ENCODE data around the gene WDR90. TPM values are rescaled to one million over a fixed set of nuclear protein-coding genes. Genes with fewer than 3 reads are reported as not detected.

WDR90 gene
- total RNA-seq, 1 donor from 2014 or later = 6.5 TPM

DNA sequence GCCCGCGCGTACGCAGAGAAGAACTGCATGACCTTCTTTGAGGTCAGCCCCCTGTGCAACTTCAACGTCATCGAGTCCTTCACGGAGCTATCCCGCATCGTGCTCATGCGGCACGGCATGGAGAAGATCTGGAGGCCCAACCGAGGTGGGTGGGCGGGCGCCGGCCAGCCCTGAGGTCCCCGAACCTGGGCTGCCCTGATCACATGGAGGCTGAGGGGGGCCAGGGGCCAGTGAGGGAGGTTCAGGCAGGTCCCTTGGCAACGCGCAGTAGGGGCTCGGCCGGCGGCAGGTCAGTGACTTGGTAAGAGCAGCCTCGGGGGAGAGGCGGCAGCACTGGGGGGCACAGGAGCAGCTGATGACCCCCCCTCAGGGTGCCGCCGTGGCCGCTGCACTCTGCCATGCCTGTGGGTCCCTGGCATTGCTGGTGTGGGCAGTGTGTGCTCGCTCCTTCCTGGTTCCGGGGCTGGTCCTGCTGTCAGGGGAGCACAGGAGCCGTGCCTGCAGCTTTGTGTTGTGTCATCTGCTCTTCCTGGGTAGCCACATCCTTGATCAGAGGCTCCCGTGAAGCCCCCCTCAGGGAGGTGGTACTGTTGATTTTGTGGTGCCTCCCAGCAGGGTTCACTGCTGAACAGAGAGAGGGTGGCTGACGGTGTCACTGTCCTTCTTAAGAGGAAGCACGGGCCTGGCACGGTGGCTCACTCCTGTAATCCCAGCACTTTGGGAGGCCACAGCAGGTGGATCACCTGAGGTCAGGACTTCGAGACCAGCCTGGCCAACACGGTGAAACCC is 23.0 kb upstream of the WDR90 start:
- no peak for DNase-seq (ENCODE audit: low read depth)

DNA sequence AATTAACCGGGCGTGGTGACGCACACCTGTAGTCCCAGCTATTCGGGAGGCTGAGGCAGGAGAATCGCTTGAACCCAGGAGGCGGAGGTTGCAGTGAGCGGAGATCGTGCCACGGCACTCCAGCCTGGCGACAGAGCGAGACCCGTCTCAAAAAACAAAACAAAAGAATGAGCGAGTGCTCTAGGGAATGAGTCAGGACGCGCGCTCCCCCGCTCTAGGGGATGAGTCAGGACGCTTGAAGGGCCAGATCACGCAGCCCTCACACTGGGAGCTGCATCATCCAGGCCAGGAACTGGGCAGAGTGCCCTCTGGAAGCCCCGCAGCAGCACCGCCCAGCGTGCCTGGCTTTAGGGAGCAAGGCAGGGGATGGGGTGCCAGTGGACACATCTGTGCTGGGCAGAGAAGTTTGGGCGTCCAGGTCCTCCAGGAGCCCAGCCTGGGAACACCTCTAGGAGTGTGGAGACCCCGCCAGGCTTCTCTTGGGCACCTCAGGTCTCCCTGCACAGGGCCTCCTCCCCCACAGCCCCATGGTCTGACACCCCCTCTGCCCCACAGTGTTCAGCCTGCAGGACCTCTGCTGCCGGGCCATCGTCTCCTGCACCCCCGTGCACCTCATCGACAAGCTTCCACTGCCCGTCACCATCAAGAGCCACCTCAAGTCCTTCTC is 22.2 kb upstream of the WDR90 start:
- DNase-seq (ENCODE audit: low read depth) = peak; percentile 97

DNA sequence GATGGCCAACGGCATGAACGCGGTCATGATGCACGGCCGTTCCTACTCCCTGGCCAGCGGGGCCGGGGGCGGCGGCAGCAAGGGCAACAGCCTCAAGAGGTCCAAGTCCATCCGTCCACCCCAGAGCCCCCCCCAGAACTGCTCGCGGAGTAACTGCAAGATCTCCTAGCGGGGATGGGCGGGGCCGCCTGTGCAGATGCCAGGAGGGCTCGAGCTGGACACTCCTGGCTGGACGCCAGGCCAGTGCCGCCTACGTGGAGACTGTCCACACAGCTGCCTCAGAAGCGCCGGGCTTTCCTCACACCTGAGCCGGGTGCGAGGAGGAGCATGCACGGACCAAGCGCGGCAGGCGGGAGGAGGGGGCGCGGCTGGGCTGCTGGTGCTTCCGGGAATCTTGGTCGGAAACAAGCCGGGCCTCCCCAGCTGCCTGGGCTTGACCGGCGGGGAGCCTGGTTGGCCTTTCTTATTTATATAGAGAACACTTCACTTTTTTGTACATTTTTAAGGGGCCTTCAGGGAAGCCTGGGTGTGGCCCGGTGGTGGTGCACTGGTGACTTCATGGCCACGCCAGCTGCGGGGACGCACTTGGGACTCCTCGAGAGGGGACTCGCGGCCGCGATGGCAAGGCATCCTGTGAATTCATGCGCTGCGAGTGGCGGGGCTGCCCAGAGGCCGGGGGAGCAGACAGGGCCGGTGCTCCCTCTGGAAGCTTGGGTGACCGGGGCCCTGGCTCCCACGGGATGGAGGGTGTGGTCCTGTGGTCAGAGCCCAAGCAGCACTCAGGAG is 21.5 kb upstream of the WDR90 start:
- peak; percentile 72 for DNase-seq (ENCODE audit: low read depth)

DNA sequence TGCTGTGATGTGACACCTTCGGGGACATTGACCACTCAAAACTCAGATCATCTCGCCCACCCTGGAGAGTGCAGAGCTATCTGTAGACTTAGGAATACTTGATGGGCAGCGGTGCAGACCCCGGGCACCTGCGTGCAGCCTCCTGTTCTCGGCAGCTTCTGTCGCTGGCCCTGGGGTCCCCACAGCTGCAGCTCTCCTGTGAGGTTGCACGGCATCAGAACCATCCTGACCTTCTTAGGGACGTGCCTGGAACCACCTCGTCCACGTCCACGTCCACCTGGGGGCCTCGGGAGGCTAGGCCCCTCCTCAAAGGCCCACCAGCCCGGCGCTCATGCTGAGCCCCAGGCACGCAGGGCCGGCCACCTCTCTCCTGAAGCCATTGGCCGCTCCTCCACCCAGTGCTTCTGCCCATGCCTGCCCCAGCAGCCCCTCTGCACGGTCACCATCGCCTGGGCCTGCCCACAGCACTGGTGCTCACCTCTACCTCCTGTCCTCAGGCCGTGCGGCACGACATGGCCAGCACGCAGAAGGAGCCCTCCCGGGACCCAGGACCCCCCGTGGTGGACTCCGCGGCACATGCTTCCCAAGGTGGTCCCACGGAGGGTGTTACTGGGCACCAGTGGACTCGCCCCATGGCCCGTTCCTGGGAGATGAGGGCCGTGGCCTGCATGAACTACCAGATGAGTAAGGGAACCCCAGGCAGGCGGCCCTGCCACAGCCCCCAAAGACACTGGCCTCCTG is 20.7 kb upstream of the WDR90 start:
- DNase-seq (ENCODE audit: low read depth) = no peak

DNA sequence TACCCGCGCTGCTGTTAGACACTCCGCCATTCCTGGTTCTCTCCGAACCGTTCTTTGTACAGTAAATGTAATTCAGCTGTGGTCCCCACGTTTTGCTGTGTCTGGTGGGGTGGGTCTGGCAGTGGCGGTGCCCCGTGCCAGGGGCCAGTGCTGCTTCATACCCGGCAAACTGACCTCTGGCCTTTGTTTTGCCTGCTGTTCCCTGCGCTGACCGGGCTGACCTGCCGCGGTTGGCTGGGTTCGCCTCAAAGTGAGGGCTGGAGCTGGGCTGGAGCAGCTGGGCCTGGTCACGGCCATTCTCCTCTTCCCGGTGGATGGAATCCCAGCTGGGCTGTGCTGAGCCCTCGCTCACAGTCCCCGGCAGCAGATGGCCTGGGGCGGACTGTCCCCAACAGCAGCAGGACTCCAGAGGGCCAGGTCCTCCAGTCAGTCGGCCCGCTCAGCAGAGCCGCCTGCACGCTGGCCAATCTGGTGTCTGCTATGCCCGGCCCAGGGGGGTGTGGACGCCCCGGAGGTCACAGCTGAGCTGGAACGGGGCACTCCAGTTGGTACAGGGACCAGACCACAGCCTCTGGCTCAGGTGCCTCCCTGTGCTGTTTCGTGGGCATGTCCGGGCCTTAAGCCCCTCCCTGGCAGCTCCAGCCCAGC is 19.9 kb upstream of the WDR90 start:
- DNase-seq (ENCODE audit: low read depth) = peak; percentile 80

DNA sequence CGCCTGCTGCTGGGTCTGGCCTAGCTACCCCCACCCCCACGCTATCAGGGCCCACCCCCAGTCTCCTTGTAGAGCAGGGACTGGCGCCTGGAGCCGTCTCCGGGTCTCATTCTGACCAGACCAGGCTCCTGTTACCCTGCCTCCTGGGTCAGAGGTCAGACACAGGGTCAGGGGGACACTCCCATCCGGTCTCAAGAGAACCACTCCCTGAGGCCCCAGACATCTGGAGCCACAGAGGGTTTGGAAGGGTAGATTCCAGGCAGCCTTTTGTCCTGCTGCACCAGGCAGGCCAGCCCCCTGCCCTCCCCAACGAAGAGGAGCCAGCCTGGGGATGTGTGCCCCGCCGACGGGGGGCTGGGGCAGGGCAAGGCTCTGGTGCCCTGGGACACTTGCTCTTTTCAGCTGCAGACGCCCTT is 19.3 kb upstream of the WDR90 start:
- no peak for DNase-seq (ENCODE audit: low read depth)

DNA sequence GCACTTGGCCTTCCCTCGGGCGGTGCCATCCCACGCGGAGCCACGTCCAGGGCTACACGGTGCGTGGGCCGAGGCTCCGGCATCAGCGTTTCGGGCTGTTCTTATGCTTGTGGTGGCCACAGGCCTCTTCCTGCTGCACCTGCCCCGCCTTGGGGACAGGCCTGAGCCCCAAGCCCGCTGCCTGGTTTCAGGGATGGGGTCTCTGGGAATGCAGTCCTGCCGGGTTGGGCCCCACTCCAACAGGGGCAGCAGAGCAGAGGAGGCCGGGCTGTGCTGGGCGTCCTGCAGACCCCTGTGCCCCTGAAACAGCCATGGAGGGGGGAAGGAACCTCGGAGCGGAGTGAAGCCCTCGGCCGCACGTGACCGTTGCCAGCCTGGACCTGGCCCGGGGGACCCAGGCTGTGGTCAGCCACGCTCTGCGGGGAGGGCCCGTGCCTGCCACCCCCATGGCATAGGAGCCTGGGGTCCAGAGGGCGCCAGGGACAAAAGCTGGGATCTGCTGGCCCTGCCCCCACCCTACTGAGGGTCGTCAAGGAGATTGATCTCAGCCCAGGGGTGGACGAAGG is 18.8 kb upstream of the WDR90 start:
- no peak for DNase-seq (ENCODE audit: low read depth)

DNA sequence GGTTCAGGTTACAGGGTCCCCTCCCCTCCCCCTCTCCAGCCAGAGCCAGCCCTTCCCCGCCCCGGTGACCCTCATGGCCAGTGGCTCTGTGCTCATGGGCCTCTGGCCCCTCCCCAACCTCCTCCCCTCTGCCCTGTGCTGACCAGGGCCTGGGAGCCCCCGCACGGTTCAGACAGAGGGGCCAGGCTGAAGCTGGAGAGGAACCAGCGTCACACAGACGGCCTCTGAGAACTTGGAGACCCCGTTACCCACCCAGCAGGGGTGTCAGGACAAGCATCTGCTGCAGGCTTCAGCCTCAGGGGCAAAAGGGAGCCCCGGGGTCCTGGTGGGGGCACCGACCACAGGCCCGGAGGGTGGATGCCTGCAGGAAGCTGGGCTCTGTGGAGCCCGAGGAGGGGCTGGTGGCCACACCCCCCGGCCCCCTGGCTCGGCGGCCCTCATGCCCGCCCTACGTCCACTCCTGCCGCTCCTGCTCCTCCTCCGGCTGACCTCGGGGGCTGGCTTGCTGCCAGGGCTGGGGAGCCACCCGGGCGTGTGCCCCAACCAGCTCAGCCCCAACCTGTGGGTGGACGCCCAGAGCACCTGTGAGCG is 18.3 kb upstream of the WDR90 start, which contains the start of gene WFIKKN1:
WFIKKN1 (plus strand) TSS at position 171 of the 591 bp plus-strand sequence; CDS start at position 440, 269 bp downstream.
- no peak for DNase-seq (ENCODE audit: low read depth)

DNA sequence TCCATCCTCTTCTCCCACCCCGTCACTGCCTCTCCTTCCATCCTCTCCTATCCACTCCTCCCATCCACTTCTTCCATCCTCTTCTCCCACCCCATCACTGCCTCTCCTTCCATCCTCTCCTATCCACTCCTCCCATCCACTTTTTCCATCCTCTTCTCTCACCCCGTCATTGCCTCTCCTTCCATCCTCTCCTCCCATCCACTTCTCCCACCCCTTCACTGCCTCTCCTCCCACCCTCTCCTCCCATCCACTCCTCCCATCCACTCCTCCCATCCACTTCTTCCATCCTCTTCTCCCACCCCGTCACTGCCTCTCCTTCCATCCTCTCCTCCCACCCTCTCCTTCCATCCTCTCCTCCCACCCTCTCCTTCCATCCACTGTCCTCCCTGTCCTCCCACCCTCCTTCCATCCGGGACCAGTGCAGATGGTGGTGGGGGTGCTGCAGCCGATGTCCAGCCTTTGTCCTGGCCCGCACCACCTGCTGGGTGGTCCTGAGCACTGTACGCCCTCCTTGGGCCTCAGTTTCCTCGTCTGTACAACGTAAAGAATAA is 17.3 kb upstream of the WDR90 start:
- DNase-seq (ENCODE audit: low read depth) = no peak

DNA sequence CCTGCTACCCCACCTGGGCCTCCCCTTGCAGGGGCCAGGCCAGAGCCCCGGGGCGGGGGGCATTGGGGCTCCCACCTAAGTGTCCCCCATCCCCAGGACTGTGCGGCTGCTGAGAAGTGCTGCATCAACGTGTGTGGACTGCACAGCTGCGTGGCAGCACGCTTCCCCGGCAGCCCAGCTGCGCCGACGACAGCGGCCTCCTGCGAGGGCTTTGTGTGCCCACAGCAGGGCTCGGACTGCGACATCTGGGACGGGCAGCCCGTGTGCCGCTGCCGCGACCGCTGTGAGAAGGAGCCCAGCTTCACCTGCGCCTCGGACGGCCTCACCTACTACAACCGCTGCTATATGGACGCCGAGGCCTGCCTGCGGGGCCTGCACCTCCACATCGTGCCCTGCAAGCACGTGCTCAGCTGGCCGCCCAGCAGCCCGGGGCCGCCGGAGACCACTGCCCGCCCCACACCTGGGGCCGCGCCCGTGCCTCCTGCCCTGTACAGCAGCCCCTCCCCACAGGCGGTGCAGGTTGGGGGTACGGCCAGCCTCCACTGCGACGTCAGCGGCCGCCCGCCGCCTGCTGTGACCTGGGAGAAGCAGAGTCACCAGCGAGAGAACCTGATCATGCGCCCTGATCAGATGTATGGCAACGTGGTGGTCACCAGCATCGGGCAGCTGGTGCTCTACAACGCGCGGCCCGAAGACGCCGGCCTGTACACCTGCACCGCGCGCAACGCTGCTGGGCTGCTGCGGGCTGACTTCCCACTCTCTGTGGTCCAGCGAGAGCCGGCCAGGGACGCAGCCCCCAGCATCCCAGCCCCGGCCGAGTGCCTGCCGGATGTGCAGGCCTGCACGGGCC is 16.5 kb upstream of the WDR90 start:
- DNase-seq (ENCODE audit: low read depth) = no peak

DNA sequence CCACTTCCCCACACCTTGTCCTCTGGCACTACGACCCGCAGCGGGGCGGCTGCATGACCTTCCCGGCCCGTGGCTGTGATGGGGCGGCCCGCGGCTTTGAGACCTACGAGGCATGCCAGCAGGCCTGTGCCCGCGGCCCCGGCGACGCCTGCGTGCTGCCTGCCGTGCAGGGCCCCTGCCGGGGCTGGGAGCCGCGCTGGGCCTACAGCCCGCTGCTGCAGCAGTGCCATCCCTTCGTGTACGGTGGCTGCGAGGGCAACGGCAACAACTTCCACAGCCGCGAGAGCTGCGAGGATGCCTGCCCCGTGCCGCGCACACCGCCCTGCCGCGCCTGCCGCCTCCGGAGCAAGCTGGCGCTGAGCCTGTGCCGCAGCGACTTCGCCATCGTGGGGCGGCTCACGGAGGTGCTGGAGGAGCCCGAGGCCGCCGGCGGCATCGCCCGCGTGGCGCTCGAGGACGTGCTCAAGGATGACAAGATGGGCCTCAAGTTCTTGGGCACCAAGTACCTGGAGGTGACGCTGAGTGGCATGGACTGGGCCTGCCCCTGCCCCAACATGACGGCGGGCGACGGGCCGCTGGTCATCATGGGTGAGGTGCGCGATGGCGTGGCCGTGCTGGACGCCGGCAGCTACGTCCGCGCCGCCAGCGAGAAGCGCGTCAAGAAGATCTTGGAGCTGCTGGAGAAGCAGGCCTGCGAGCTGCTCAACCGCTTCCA is 15.7 kb upstream of the WDR90 start:
- no peak for DNase-seq (ENCODE audit: low read depth)

DNA sequence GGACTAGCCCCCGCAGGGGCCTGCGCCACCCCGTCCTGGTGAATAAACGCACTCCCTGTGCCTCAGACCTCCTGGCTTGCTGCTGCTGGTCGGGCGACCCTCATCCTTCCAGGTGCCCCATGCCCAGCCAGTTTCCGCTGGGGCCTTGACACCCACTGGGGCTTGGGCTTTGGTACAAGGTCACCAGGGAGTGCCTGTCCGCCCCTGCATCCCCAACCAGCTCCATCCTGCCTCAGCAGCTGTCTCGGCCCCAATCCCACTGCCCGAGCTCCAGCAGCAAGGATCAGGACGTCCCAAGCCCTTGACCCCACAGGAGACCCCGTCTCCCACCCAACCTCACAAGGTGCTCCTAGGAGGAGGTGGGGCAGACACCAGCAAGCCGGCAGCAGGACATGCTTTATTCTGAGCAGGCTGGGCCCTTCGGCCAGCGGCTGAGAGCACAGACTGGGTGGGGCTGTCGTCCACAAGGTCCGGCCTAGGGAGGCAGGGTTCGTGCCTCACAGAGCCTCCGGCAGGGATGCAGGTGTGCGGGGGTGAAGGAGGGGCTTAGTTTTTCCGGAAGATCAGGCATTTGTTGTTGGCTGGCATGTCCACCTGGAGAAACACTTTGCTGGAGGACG is 15.0 kb upstream of the WDR90 start:
- no peak for DNase-seq (ENCODE audit: low read depth)

DNA sequence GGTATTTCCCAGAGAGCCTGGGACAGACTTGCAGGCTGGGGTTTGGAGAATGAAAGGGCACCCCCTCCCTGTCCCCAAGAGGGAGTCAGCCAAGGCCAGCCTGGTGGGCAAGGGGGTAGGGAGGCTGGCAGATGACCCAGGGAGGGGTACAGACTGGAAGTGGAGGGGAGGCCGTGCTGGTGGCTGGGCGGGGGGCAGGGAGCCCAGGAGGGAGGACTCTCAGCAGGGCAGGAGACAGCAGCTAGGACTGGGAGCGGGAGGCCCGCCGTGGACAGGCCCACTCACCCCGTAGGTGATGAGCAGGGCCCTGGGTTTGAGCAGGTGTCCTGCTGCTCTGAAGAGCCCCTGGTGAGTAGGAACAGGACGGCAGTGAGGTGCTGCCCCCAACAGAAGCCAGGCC is 14.2 kb upstream of the WDR90 start:
- DNase-seq (ENCODE audit: low read depth) = no peak

DNA sequence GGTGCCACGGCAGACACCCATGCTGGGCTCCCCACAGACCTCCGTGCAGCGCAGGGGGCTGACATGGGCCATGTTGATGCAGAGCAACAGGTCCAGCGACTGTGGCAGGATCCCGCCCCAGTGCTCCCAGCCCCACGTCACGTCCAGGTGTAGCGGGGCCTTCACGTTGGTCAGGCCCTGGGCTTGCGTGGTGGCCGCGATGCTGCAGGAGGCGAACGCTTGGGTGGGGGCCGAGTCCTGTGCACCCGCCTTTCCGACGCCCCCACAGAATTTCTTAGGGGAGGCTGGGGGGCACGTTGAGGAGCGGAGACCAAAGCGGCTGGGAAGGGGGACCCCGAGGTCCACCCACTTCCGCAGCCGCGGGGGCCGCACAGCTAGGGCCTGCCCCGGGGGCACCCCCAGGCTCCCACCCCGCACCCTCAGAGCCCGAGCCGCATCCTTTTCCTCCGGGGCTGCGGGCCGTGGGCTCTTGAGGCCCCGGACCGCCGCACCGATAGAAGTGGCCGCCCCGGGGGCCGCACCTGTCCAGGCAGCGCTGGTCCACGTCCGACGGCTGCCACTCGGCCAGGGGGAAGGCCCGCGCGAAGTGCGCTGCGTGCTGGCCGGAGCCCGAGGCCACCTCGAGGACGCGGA is 13.5 kb upstream of the WDR90 start:
- no peak for DNase-seq (ENCODE audit: low read depth)

DNA sequence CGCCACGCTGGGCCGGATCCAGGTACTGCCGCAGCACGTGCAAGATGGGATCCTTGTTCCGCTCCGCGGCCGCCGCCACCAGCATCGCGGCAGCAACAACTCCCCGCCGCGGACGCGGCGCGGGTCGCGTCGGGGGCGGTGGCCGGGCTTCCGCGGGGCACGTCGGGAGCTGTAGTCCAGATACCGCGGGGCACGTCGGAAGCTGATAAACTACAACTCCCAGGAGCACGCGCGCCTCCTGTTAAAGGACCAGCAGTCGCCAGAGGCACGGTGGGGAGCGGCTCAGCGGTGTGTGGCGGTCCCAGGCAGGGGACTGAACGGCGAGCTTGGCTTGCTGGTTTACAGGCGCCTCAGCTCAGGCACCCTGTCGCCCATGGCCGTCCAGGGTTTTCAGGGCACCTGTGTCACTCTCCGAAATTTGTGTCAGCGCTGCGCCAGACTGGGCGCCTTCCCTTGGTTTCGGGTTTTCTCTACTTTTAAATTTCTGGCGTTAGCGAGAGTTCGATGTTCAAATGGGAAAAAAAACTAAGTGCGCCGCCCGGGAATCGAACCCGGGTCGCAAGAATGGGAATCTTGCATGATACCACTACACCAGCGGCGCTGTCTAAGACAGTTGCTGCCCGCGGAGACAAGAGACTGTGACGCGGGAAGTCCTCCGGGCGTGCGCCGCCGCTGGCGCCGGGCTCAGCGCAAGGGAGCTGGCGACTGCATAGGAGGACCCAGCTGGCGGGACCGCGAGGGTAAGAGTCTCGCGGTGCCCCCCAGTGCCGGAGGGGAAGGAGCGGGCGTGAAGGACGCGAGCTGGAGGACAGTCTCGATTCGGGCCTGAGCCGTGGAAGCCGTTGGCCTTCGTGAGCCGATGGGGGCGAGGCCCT is 12.7 kb upstream of the WDR90 start, which contains the start of gene METTL26:
METTL26 (minus strand) TSS at position 100 of the 875 bp plus-strand sequence; CDS start at position 85, 15 bp downstream.
- DNase-seq (ENCODE audit: low read depth) = peak; percentile 95
